ENCODE results near the gene WWOX. TPM values are rescaled to one million over a fixed set of nuclear protein-coding genes. Genes with fewer than 3 reads are reported as not detected.

WWOX gene
- total RNA-seq, 4 donors from 2014 or later: 12.9 to 53.5 (median 25.6) TPM

GRCh38 chr16:79005096-79005495, 905.6 kb downstream of the WWOX start:
- ATAC-seq: no peak
- Histone ChIP-seq H3K36me3 (no peaks in the 10 kb centered on the region), H3K9me3 (no peaks in the 10 kb centered on the region), H3K27ac (no peak overlapping the region), H3K4me3 (no peak overlapping the region), H3K4me1 (no peaks in the 10 kb centered on the region), H3K27me3 (no peaks in the 10 kb centered on the region)
- WGBS, 2 donors (ENCODE audit: low coverage in 1 of 2): 94 to 96% methylated on average over 4 to 5 of the region's 6 CpGs
- TF ChIP-seq EP300 (IDR thresholded peaks at IDR 0.05) (no peak), POLR2AphosphoS5 (IDR thresholded peaks at IDR 0.05) (no peak), CTCF (IDR thresholded peaks at IDR 0.05) (no peak), POLR2A (IDR thresholded peaks at IDR 0.05) (no peak)

GRCh38 chr16:79006206-79006605, 906.8 kb downstream of the WWOX start:
- TF ChIP-seq CTCF (IDR thresholded peaks at IDR 0.05): no peak
- no peak for TF ChIP-seq POLR2AphosphoS5 (IDR thresholded peaks at IDR 0.05)
- no peak for TF ChIP-seq POLR2A (IDR thresholded peaks at IDR 0.05)
- no peak for TF ChIP-seq EP300 (IDR thresholded peaks at IDR 0.05)
- no peaks in the 10 kb centered on the region for H3K9me3 ChIP-seq
- H3K4me3 ChIP-seq: no peak overlapping the region
- H3K27me3 ChIP-seq: no peaks in the 10 kb centered on the region
- no peak overlapping the region for H3K27ac ChIP-seq
- no peaks in the 10 kb centered on the region for H3K36me3 ChIP-seq
- H3K4me1 ChIP-seq: no peaks in the 10 kb centered on the region
- 91 to 100% methylated on average over 5 to 7 of the region's 8 CpGs for WGBS, 2 donors (ENCODE audit: low coverage in 1 of 2)
- ATAC-seq: no peak

- ATAC-seq: no peak
- WGBS, 2 donors (ENCODE audit: low coverage in 1 of 2): 21 to 40% methylated on average over 2 to 3 of the region's 5 CpGs
- H3K27me3 ChIP-seq: no peaks in the 10 kb centered on the region
- H3K4me1 ChIP-seq: no peaks in the 10 kb centered on the region
- H3K4me3 ChIP-seq: no peak overlapping the region
- no peak for TF ChIP-seq CTCF (IDR thresholded peaks at IDR 0.05)
- TF ChIP-seq EP300 (IDR thresholded peaks at IDR 0.05): no peak
- TF ChIP-seq POLR2AphosphoS5 (IDR thresholded peaks at IDR 0.05): no peak
- TF ChIP-seq POLR2A (IDR thresholded peaks at IDR 0.05): no peak
- no peaks in the 10 kb centered on the region for H3K36me3 ChIP-seq
- no peak overlapping the region for H3K27ac ChIP-seq
- no peaks in the 10 kb centered on the region for H3K9me3 ChIP-seq
Measured at GRCh38 chr16:79006765-79007164, 907.3 kb downstream of the WWOX start.

GRCh38 chr16:79007614-79008013, 908.2 kb downstream of the WWOX start:
- no peak for TF ChIP-seq POLR2AphosphoS5 (IDR thresholded peaks at IDR 0.05)
- TF ChIP-seq EP300 (IDR thresholded peaks at IDR 0.05): no peak
- no peak for TF ChIP-seq POLR2A (IDR thresholded peaks at IDR 0.05)
- no peak for TF ChIP-seq CTCF (IDR thresholded peaks at IDR 0.05)
- no peaks in the 10 kb centered on the region for H3K4me1 ChIP-seq
- H3K36me3 ChIP-seq: no peaks in the 10 kb centered on the region
- 92 to 97% methylated on average over 3 of the region's 3 CpGs for WGBS, 2 donors (ENCODE audit: low coverage in 1 of 2)
- no peak for ATAC-seq
- no peak overlapping the region for H3K4me3 ChIP-seq
- no peaks in the 10 kb centered on the region for H3K27me3 ChIP-seq
- no peaks in the 10 kb centered on the region for H3K9me3 ChIP-seq
- no peak overlapping the region for H3K27ac ChIP-seq

GRCh38 chr16:79008036-79008868, 908.8 kb downstream of the WWOX start:
- H3K27ac ChIP-seq: no peak overlapping the region
- H3K36me3 ChIP-seq: no peaks in the 10 kb centered on the region
- H3K27me3 ChIP-seq: no peaks in the 10 kb centered on the region
- WGBS, 2 donors (ENCODE audit: low coverage in 1 of 2): 67 to 74% methylated on average over 2 to 4 of the region's 9 CpGs
- no peaks in the 10 kb centered on the region for H3K4me1 ChIP-seq
- TF ChIP-seq EP300 (IDR thresholded peaks at IDR 0.05): no peak
- no peak for TF ChIP-seq POLR2A (IDR thresholded peaks at IDR 0.05)
- no peak for TF ChIP-seq CTCF (IDR thresholded peaks at IDR 0.05)
- no peak for TF ChIP-seq POLR2AphosphoS5 (IDR thresholded peaks at IDR 0.05)
- ATAC-seq: no peak
- no peaks in the 10 kb centered on the region for H3K9me3 ChIP-seq
- H3K4me3 ChIP-seq: no peak overlapping the region

Measured in gastroesophageal sphincter (tissue), 4 donors.